Heart right ventricle (tissue), 16 donors: ENCODE measurements around the gene SCMH1. TPM values are rescaled to one million over a fixed set of nuclear protein-coding genes. Genes with fewer than 3 reads are reported as not detected.

Experiments
- ATAC-seq, 8 donors: fragments of 200-7000 bp; cut with Tn5 transposase; one replicate each; pipeline ENCODE4 v1.9.1; 2020; ENCODE audit warnings: mild to moderate bottlenecking in 8 of 8, moderate library complexity in 8 of 8, moderate number of reproducible peaks in 1 of 8
- DNase-seq, 2 donors: peaks; one replicate each; pipeline ENCODE4 v3.0.0-alpha.2; 2020
- H3K27ac ChIP-seq, 10 donors: fragments of 200-600 bp; sonication (generic) in 2 of 10; one replicate each; pipeline versions ENCODE4 v1.5.0 to v1.8.0; 2020 to 2022; ENCODE audit warnings: mild to moderate bottlenecking in 3 of 10
- H3K27me3 ChIP-seq, 7 donors: fragments of 200-600 bp; one replicate each; pipeline ENCODE4 v1.8.0; 2021 to 2022; ENCODE audit warnings: mild to moderate bottlenecking in 2 of 7
- H3K36me3 ChIP-seq, 9 donors: fragments of 200-600 bp; sonication (generic) in 1 of 9; one replicate each; pipeline versions ENCODE4 v1.5.0 to v1.8.0; 2020 to 2022; ENCODE audit warnings: mild to moderate bottlenecking in 2 of 9
- H3K4me1 ChIP-seq, 9 donors: fragments of 200-600 bp; sonication (generic) in 1 of 9; one replicate each; pipeline versions ENCODE4 v1.5.0 to v1.8.0; 2020 to 2022; ENCODE audit warnings: mild to moderate bottlenecking in 4 of 9
- H3K4me3 ChIP-seq, 10 donors: fragments of 200-600 bp; sonication (generic) in 2 of 10; one replicate each; pipeline versions ENCODE4 v1.5.0 to v1.8.0; 2020 to 2022; ENCODE audit warnings: mild to moderate bottlenecking in 7 of 10, moderate library complexity in 2 of 10
- H3K9me3 ChIP-seq, 11 donors: fragments of 200-600 bp in 10 of 11; sonication (generic) in 2 of 11; one replicate each; pipeline versions ENCODE4 v1.5.0 to v1.8.0; 2013 to 2022; ENCODE audit warnings: mild to moderate bottlenecking in 2 of 11, control low read depth in 1 of 11, moderate library complexity in 1 of 11
- CTCF ChIP-seq, 9 donors: fragments of 200-600 bp; sonication (generic) in 2 of 9; IDR thresholded peaks; one replicate each; pipeline versions ENCODE4 v1.5.0 to v1.8.0; 2021 to 2022; ENCODE audit warnings: antibody characterized with exemption in 9 of 9, mild to moderate bottlenecking in 5 of 9, moderate library complexity in 1 of 9
- WGBS, 2 donors: extraction: QIAGEN DNeasy Blood & Tissue Kit; methylation state at CpG; one replicate each; pipeline ENCODE4 v1.1.7; 2013; ENCODE audit warnings: inconsistent platforms in 1 of 2; 5-methylcytosine and 5-hydroxymethylcytosine counted together
- intact Hi-C, 10 donors: fragments of 100-400 bp; cut with DNase I; formaldehyde crosslinking; loops; one replicate each; pipeline versions ENCODE4 v1.11.1 to v1.14.2; 2022
- polyA plus RNA-seq, 2 donors: library from polyadenylated mRNA; stranded (reverse); fragments of 200-250 nt; gene quantifications; one replicate each; pipeline ENCODE4 v1.2.3, GENCODE V29; 2013
- total RNA-seq, 10 donors: library from RNA; stranded (reverse); fragmentation: NEBNext Ultra II Directional in 3 of 10; extraction: Animal tissue kit (Norgen Biotek cat#: 25700) in 3 of 10; gene quantifications; one replicate each; pipeline versions ENCODE4 v1.2.1 to v1.2.4, GENCODE V29; 2021 to 2023
- donor health status: Arrhythmogenic right ventricular cardiomyopathy.
- donor health status: ischemic (EF 13 %, LVEDD 7.1; RV severe dilation, severe dysfunction).
- donor health status: healthy with polysubstance abuse.
- donor health status: DM: no; HTN: yes; CAD: no.
- donor health status: DM: no; HTN: no; CAD: no.
- donor health status: ischemic (EF 25% LVEDD 6.9; RV normal size, moderate dysfunction).
- donor health status: ischemic (EF 25% LVEDD 5.7; RV mildly dilated, moderate dysfunction).
- donor health status: healthy.
- donor health status: DM: yes; HTN: yes; CAD: no.
- donor health status: Ischemic cardiomyopathy.
- donor health status: ischemic (EF 35%, LVEDD 5.7; RV mildly dilated, moderate dysfunction).
- donor health status: nonischemic (EF 11% LVEDD 7.7; RV severe dilation, severe dysfunction).
- donor health status: DM: yes; HTN: yes; CAD: no.
- donor health status: PGD.
- donor health status: ischemic (EF 29% LVEDD 5.4; RV normal size, mild dysfunction).
- donor health status: nonischemic (EF 23%, LVEDD 6.1; RV moderate dilation, normal function).

Gene SCMH1
- total and polyA plus RNA-seq, 12 donors, result 29.6 to 53.5 (median 43.8) TPM

GRCh38 chr1:41048540-41048939 is 193.6 kb downstream of the SCMH1 start:
- ATAC-seq (no peak), DNase-seq (no peak)
- 91% methylated on average over 3 of the region's 3 CpGs for WGBS, 2 donors
- intact Hi-C loops, result loop anchor here in 2 of 10 donors (5.0 to 10.0 kb wide), 3 partner anchors 59 to 186 kb away; no protein-coding TSS in a partner anchor
- Histone ChIP-seq H3K27ac (no peak overlapping the region), H3K4me3 (no peak overlapping the region), H3K4me1 (peaks cover 7 to 35% (median 31%) of the 10 kb centered on the region in 9 donors), H3K27me3 (no peaks in the 10 kb centered on the region), H3K9me3 (no peaks in the 10 kb centered on the region), H3K36me3 (peaks cover 0 to 88% (median 31%) of the 10 kb centered on the region in 9 donors)
- TF ChIP-seq CTCF (IDR thresholded peaks at IDR 0.05), result no peak

- 71 to 76% methylated on average over 10 of the region's 10 CpGs for WGBS, 2 donors
- TF ChIP-seq CTCF (IDR thresholded peaks at IDR 0.05), result no peak
- intact Hi-C loops, result loop anchor here in 2 of 10 donors (5.0 to 10.0 kb wide), 3 partner anchors 61 to 188 kb away; no protein-coding TSS in a partner anchor
- peak overlapping the region in 9 of 10 donors; percentile 6 to 72 (median 55) for H3K27ac ChIP-seq
- H3K4me1 ChIP-seq, result peaks cover 7 to 35% (median 31%) of the 10 kb centered on the region in 9 donors
- DNase-seq (no peak), ATAC-seq (peak in 5 of 8 donors; percentile 13 to 62 (median 40))
- H3K4me3 ChIP-seq, result no peak overlapping the region
- H3K36me3 ChIP-seq, result peaks cover 0 to 74% (median 21%) of the 10 kb centered on the region in 9 donors
- H3K27me3 ChIP-seq, result no peaks in the 10 kb centered on the region
- no peaks in the 10 kb centered on the region for H3K9me3 ChIP-seq
Measured at GRCh38 chr1:41046347-41046775, 195.7 kb downstream of the SCMH1 start.

- H3K27me3 ChIP-seq, result no peaks in the 10 kb centered on the region
- H3K9me3 ChIP-seq, result no peaks in the 10 kb centered on the region
- 17 to 27% methylated on average over 5 of the region's 5 CpGs for WGBS, 2 donors
- H3K36me3 ChIP-seq, result peaks cover 0 to 75% (median 16%) of the 10 kb centered on the region in 9 donors
- intact Hi-C loops, result loop anchor here in 2 of 10 donors (5.0 to 10.0 kb wide), 3 partner anchors 62 to 189 kb away; no protein-coding TSS in a partner anchor
- no peak overlapping the region for H3K4me3 ChIP-seq
- DNase-seq (peak in 1 of 2 donors; percentile 51), ATAC-seq (peak; percentile 37 to 90 (median 82))
- H3K4me1 ChIP-seq, result peaks cover 7 to 35% (median 31%) of the 10 kb centered on the region in 9 donors
- peak overlapping the region in 9 of 10 donors; percentile 45 to 72 (median 61) for H3K27ac ChIP-seq
- TF ChIP-seq CTCF (IDR thresholded peaks at IDR 0.05), result no peak
Measured at GRCh38 chr1:41045740-41046139, 196.4 kb downstream of the SCMH1 start.

- WGBS, 2 donors, result 50 to 57% methylated on average over 2 of the region's 2 CpGs
- H3K27ac ChIP-seq, result peak overlapping the region in 3 of 10 donors; percentile 2 to 72 (median 9)
- intact Hi-C loops, result loop anchor here in 2 of 10 donors (10.0 kb wide), 2 partner anchors 71 to 191 kb away; no protein-coding TSS in a partner anchor
- H3K36me3 ChIP-seq, result peaks cover 0 to 78% (median 10%) of the 10 kb centered on the region in 9 donors
- DNase-seq (no peak), ATAC-seq (peak in 3 of 8 donors; percentile 23 to 47 (median 24))
- H3K4me1 ChIP-seq, result peaks cover 7 to 35% (median 31%) of the 10 kb centered on the region in 9 donors
- H3K9me3 ChIP-seq, result no peaks in the 10 kb centered on the region
- no peak for TF ChIP-seq CTCF (IDR thresholded peaks at IDR 0.05)
- H3K27me3 ChIP-seq, result no peaks in the 10 kb centered on the region
- no peak overlapping the region for H3K4me3 ChIP-seq
Measured at GRCh38 chr1:41044187-41044586, 197.9 kb downstream of the SCMH1 start.
